Esophagus squamous epithelium (tissue), 4 donors: ENCODE data around the gene PTPRM.

ENCODE experiments used
- POLR2A ChIP-seq, 4 donors: fragments of 450-650 bp; IDR thresholded peaks; one replicate each; pipeline ENCODE4 v1.6.1; 2017; ENCODE audit warnings: antibody characterized with exemption in 4 of 4, mild to moderate bottlenecking in 4 of 4, moderate library complexity in 3 of 4
- TF ChIP-seq, protein P1 (sequence below), 6 experiments: fragments of 450-650 bp in 4 of 6; fragments of 200-600 bp in 2 of 6; sonication (generic) in 2 of 6; IDR thresholded peaks; one replicate each; pipeline ENCODE4 v1.5.1; 2016 to 2019; ENCODE audit warnings: antibody characterized with exemption in 6 of 6, mild to moderate bottlenecking in 4 of 6, moderate library complexity in 4 of 6

DNA sequence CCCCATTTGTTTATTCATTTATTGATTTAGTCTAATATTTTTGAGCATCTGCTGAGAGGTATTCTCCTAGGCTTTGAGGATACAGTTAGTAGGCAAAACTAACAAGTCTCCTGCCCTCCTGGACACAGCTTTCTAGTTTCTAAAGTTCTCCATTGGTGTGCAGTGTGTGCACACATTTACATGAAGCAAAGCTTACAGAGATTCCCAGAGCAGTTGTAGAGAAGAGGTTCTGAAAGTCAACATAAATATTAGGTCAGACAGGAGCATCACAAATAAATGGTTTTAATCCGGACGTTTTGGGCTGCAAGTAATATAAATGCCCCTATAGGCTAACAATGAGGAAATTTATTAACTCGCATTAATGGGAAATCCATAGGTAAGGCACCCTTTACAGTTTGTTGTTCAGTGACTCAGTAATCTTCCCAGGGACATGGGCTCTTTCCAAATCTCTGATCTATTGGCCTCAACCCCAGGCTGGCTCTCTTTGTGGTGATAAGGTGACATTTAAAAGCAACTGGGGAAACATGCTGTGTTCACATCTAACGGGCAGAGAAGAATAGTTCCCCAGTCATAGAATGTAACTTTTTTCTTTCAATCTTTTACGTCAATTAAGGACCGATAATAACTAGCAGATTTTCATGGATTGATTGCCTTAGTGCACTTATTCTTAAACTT is 407.2 kb downstream of the PTPRM start:
- TF ChIP-seq, protein P1, sequence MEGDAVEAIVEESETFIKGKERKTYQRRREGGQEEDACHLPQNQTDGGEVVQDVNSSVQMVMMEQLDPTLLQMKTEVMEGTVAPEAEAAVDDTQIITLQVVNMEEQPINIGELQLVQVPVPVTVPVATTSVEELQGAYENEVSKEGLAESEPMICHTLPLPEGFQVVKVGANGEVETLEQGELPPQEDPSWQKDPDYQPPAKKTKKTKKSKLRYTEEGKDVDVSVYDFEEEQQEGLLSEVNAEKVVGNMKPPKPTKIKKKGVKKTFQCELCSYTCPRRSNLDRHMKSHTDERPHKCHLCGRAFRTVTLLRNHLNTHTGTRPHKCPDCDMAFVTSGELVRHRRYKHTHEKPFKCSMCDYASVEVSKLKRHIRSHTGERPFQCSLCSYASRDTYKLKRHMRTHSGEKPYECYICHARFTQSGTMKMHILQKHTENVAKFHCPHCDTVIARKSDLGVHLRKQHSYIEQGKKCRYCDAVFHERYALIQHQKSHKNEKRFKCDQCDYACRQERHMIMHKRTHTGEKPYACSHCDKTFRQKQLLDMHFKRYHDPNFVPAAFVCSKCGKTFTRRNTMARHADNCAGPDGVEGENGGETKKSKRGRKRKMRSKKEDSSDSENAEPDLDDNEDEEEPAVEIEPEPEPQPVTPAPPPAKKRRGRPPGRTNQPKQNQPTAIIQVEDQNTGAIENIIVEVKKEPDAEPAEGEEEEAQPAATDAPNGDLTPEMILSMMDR (IDR thresholded peaks at IDR 0.05) = no peak
- TF ChIP-seq POLR2A (IDR thresholded peaks at IDR 0.05) = no peak
